HEK293 (cell line): ENCODE measurements around the gene PSMC2.

Source experiments
- BCL11B ChIP-seq: fragments of 450-650 bp; formaldehyde crosslinking; IDR thresholded peaks from 2 replicates; pipeline ENCODE4 v1.5.1; 2016; ENCODE audit warnings: low read depth, missing biosample characterization, missing genetic modification characterization
- FEZF1 ChIP-seq: fragments of 450-650 bp; formaldehyde crosslinking; IDR thresholded peaks from 2 replicates; pipeline ENCODE4 v1.5.1; 2016; ENCODE audit warnings: missing biosample characterization, missing genetic modification characterization
- HIC1 ChIP-seq: fragments of 450-650 bp; formaldehyde crosslinking; IDR thresholded peaks from 2 replicates; pipeline ENCODE4 v1.5.1; 2016; ENCODE audit warnings: missing biosample characterization, missing genetic modification characterization
- INSM2 ChIP-seq: fragments of 450-650 bp; formaldehyde crosslinking; IDR thresholded peaks from 2 replicates; pipeline ENCODE4 v1.5.1; 2016; ENCODE audit warnings: missing biosample characterization, missing genetic modification characterization
- KLF7 ChIP-seq: fragments of 450-650 bp; formaldehyde crosslinking; IDR thresholded peaks from 2 replicates; pipeline ENCODE4 v1.5.1; 2016; ENCODE audit warnings: missing biosample characterization, missing genetic modification characterization, borderline replicate concordance
- OVOL3 ChIP-seq: fragments of 450-650 bp; formaldehyde crosslinking; IDR thresholded peaks from 2 replicates; pipeline ENCODE4 v1.5.1; 2016; ENCODE audit warnings: missing biosample characterization, missing genetic modification characterization
- TRIM28 ChIP-seq: IDR thresholded peaks from 2 replicates; pipeline ENCODE4 v1.6.1; 2011; ENCODE audit warnings: low read length, control low read depth, borderline replicate concordance
- ZBTB20 ChIP-seq: fragments of 450-650 bp; formaldehyde crosslinking; IDR thresholded peaks from 2 replicates; pipeline ENCODE4 v1.5.1; 2016; ENCODE audit warnings: missing biosample characterization, missing genetic modification characterization
- ZBTB48 ChIP-seq: fragments of 450-650 bp; formaldehyde crosslinking; IDR thresholded peaks from 2 replicates; pipeline ENCODE4 v1.5.1; 2016; ENCODE audit warnings: missing biosample characterization, missing genetic modification characterization
- ZBTB49 ChIP-seq: fragments of 450-650 bp; formaldehyde crosslinking; IDR thresholded peaks from 2 replicates; pipeline ENCODE4 v1.5.1; 2016; ENCODE audit warnings: missing biosample characterization, missing genetic modification characterization, low read depth
- ZBTB6 ChIP-seq: fragments of 450-650 bp; formaldehyde crosslinking; IDR thresholded peaks from 2 replicates; pipeline ENCODE4 v1.5.1; 2017; ENCODE audit warnings: missing biosample characterization, missing genetic modification characterization
- ZBTB8A ChIP-seq: fragments of 450-650 bp; formaldehyde crosslinking; IDR thresholded peaks from 2 replicates; pipeline ENCODE4 v1.5.1; 2016; ENCODE audit warnings: missing biosample characterization, missing genetic modification characterization
- ZNF132 ChIP-seq: fragments of 450-650 bp; formaldehyde crosslinking; IDR thresholded peaks from 2 replicates; pipeline ENCODE4 v1.5.1; 2017; ENCODE audit warnings: missing biosample characterization, missing genetic modification characterization, borderline replicate concordance
- ZNF202 ChIP-seq: fragments of 450-650 bp; formaldehyde crosslinking; IDR thresholded peaks from 2 replicates; pipeline ENCODE4 v1.5.1; 2016; ENCODE audit warnings: missing biosample characterization, missing genetic modification characterization, borderline replicate concordance
- ZNF248 ChIP-seq: fragments of 450-650 bp; formaldehyde crosslinking; IDR thresholded peaks from 2 replicates; pipeline ENCODE4 v1.5.1; 2017; ENCODE audit warnings: missing biosample characterization, missing genetic modification characterization
- ZNF311 ChIP-seq: fragments of 450-650 bp; formaldehyde crosslinking; IDR thresholded peaks from 2 replicates; pipeline ENCODE4 v1.5.1; 2017; ENCODE audit warnings: missing biosample characterization, missing genetic modification characterization, borderline replicate concordance
- ZNF335 ChIP-seq: fragments of 450-650 bp; formaldehyde crosslinking; conservative IDR thresholded peaks from 2 replicates; pipeline ENCODE4 v1.5.1; 2016; ENCODE audit warnings: missing biosample characterization, missing genetic modification characterization
- ZNF398 ChIP-seq: fragments of 450-650 bp; formaldehyde crosslinking; IDR thresholded peaks from 2 replicates; pipeline ENCODE4 v1.5.1; 2017; ENCODE audit warnings: missing biosample characterization, missing genetic modification characterization
- ZNF423 ChIP-seq: fragments of 450-650 bp; formaldehyde crosslinking; IDR thresholded peaks from 2 replicates; pipeline ENCODE4 v1.5.1; 2016; ENCODE audit warnings: missing biosample characterization, missing genetic modification characterization
- ZNF529 ChIP-seq: fragments of 450-650 bp; formaldehyde crosslinking; IDR thresholded peaks from 2 replicates; pipeline ENCODE4 v1.5.1; 2017; ENCODE audit warnings: missing genetic modification characterization, missing biosample characterization; ENCODE audit not compliant: insufficient replicate concordance
- ZNF530 ChIP-seq: fragments of 450-650 bp; formaldehyde crosslinking; IDR thresholded peaks from 2 replicates; pipeline ENCODE4 v1.5.1; 2016; ENCODE audit warnings: low read depth, missing biosample characterization, missing genetic modification characterization
- ZNF585B ChIP-seq: fragments of 450-650 bp; formaldehyde crosslinking; IDR thresholded peaks from 2 replicates; pipeline ENCODE4 v1.5.1; 2016; ENCODE audit warnings: missing biosample characterization, missing genetic modification characterization
- ZNF621 ChIP-seq: fragments of 450-650 bp; formaldehyde crosslinking; IDR thresholded peaks from 2 replicates; pipeline ENCODE4 v1.5.1; 2017; ENCODE audit warnings: missing biosample characterization, missing genetic modification characterization
- ZNF677 ChIP-seq: fragments of 450-650 bp; IDR thresholded peaks from 2 replicates; pipeline ENCODE4 v1.5.0; 2018; ENCODE audit warnings: missing biosample characterization, mild to moderate bottlenecking, missing genetic modification characterization, moderate library complexity
- ZNF830 ChIP-seq: fragments of 450-650 bp; IDR thresholded peaks from 2 replicates; pipeline ENCODE4 v1.5.0; 2018; ENCODE audit warnings: missing biosample characterization, missing genetic modification characterization, low read depth, mild to moderate bottlenecking, moderate library complexity
- ZSCAN4 ChIP-seq: fragments of 450-650 bp; formaldehyde crosslinking; IDR thresholded peaks from 2 replicates; pipeline ENCODE4 v1.5.1; 2017; ENCODE audit warnings: missing biosample characterization, missing genetic modification characterization
- ZSCAN5A ChIP-seq: fragments of 450-650 bp; formaldehyde crosslinking; IDR thresholded peaks from 2 replicates; pipeline ENCODE4 v1.5.1; 2016; ENCODE audit warnings: missing biosample characterization, missing genetic modification characterization

Gene PSMC2

GRCh38 chr7:103344453-103345149 lies 2.8 kb upstream of the PSMC2 start, which contains the start of gene DNAJC2 (continued):
- TF ChIP-seq HIC1 (tag by site-specific recombination) (peak; percentile 60), ZNF529 (tag by site-specific recombination) (no peak), ZNF830 (tag by site-specific recombination) (no peak), ZBTB20 (peak; percentile 93), ZNF335 (tag by site-specific recombination) (peak; percentile 76), ZNF248 (tag by site-specific recombination) (no peak), BCL11B (tag by site-specific recombination) (no peak), ZNF132 (no peak), ZNF398 (tag by site-specific recombination) (peak; percentile 52), ZSCAN4 (tag by site-specific recombination) (peak; percentile 70), ZBTB49 (tag by site-specific recombination) (no peak), OVOL3 (tag by site-specific recombination) (peak; percentile 71; the same call in 1 of the 2 replicates), ZNF677 (no peak), ZSCAN5A (tag by site-specific recombination) (peak; percentile 67; the same call in 1 of the 2 replicates), ZBTB48 (peak; percentile 84), ZNF423 (no peak), TRIM28 (0 out of 2 replicates have a peak, but pooled peaks have one; percentile 60), ZNF621 (tag by site-specific recombination) (no peak), FEZF1 (tag by site-specific recombination) (0 out of 2 replicates have a peak, but pooled peaks have one; percentile 16), ZNF311 (no peak), ZNF202 (tag by site-specific recombination) (no peak), ZNF530 (tag by site-specific recombination) (no peak), ZNF585B (tag by site-specific recombination) (no peak), ZBTB6 (tag by site-specific recombination) (peak; percentile 95), KLF7 (tag by site-specific recombination) (peak; percentile 25; the same call in 1 of the 2 replicates), ZBTB8A (peak; percentile 84), INSM2 (tag by site-specific recombination) (peak; percentile 63; the same call in 1 of the 2 replicates)
